PC-9 (cell line): Measurements from ENCODE around the gene OR5I1.

Experiments used
- EZH2 ChIP-seq: fragments of 200-600 bp; sonication (generic); IDR thresholded peaks from 2 replicates; pipeline ENCODE4 v1.8.0; 2017; ENCODE audit warnings: antibody characterized with exemption, low read depth
- TF ChIP-seq, protein P1 (sequence below): fragments of 200-600 bp; sonication (generic); conservative IDR thresholded peaks from 2 replicates; pipeline ENCODE4 v1.6.1; 2017; ENCODE audit warnings: mixed run types, antibody characterized with exemption, mild to moderate bottlenecking, moderate library complexity

DNA sequence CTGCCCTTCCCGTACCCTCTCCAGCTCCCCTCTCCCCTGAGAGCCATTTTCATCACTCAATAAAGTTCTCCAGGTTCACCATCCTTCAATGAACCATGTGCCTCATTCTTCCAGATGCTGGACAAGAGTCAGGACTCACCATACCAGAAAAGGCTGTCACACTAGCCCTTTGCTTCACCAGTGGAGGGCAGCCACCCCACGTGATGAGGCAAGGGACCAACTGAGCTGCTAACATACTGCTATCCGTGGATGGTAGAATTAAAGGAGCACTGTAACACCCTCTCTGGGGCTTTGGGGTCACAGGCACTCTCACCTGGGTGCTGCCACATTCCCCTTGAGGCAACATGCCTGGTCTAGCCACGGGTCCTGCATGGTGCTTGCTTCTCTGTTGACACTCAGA lies 13.1 kb upstream of the OR5I1 start:
- TF ChIP-seq, protein P1, sequence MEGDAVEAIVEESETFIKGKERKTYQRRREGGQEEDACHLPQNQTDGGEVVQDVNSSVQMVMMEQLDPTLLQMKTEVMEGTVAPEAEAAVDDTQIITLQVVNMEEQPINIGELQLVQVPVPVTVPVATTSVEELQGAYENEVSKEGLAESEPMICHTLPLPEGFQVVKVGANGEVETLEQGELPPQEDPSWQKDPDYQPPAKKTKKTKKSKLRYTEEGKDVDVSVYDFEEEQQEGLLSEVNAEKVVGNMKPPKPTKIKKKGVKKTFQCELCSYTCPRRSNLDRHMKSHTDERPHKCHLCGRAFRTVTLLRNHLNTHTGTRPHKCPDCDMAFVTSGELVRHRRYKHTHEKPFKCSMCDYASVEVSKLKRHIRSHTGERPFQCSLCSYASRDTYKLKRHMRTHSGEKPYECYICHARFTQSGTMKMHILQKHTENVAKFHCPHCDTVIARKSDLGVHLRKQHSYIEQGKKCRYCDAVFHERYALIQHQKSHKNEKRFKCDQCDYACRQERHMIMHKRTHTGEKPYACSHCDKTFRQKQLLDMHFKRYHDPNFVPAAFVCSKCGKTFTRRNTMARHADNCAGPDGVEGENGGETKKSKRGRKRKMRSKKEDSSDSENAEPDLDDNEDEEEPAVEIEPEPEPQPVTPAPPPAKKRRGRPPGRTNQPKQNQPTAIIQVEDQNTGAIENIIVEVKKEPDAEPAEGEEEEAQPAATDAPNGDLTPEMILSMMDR = no peak
- no peak for TF ChIP-seq EZH2
